Measurements from ENCODE around the gene VPS13D.
"Not testable (repeated sequence)": the region's sequence is repeated elsewhere in the genome, so short reads cannot be mapped to it uniquely, and the experiment has no call there.

The VPS13D gene

DNA sequence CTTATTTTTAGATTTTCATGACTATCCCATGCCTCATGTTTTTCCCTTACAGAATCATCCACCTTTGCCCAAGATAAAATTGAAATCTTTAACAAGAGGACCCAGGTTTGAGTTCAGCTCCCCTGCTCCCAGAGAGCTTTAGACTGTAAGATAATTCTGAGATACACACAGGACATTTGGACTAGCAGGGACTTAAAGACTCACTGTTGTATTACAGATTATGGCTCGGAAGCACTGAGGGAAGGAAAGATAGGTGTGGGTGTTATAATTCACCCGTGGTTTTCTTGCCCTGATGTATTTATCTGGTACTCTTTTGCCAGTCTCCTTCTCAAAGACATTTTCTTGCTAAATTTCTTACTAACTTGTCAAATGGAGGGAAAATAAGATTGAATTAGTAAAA lies 238.5 kb downstream of the VPS13D start:
- H3K9ac ChIP-seq (ENCODE audit: insufficient read length) = no peak overlapping the region
- no peak overlapping the region for H3K27ac ChIP-seq
- no peak for TF ChIP-seq POLR2AphosphoS5 (IDR thresholded peaks at IDR 0.05; ENCODE audit: borderline replicate concordance, low read depth, low read length)
- no peak for TF ChIP-seq FOXP2 (optimal IDR thresholded peaks at IDR 0.05; ENCODE audit: control extremely low read depth, extremely low read length, insufficient read depth)
- no peak for TF ChIP-seq EZH2 (IDR thresholded peaks at IDR 0.05)
- H3K9me3 ChIP-seq (ENCODE audit: low read depth, low read length) = no peaks in the 10 kb centered on the region
- H3K36me3 ChIP-seq (ENCODE audit: insufficient read depth, low read length) = no peaks in the 10 kb centered on the region
- DNase-seq (ENCODE audit: low read depth, low spot score) = no peak
- H3K4me3 ChIP-seq = no peak overlapping the region

DNA sequence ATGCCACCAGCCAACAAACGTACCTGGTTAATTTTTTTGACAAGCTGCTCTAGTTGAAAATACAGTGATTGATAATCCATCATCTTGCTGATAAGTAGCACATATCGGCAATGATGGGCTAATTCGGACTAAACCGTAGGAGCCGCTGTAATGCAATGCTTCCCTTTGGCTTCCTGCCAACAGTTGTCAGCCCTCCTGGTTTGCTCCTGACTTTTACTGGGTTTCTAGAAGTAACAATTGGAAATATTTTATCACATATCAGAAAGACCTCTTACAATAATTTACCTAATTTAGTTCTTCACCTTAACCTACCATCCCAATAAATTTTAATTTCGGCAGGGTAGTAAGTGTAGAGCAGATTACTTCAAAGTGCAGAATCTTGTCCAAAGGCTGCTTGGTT lies 239.7 kb downstream of the VPS13D start:
- H3K27ac ChIP-seq = no peak overlapping the region
- peaks cover 4% of the 10 kb centered on the region; the same call in 1 of the 2 replicates for H3K9me3 ChIP-seq (ENCODE audit: low read depth, low read length)
- H3K9ac ChIP-seq (ENCODE audit: insufficient read length) = no peak overlapping the region
- no peak overlapping the region for H3K4me3 ChIP-seq
- H3K36me3 ChIP-seq (ENCODE audit: insufficient read depth, low read length) = no peaks in the 10 kb centered on the region
- TF ChIP-seq EZH2 (IDR thresholded peaks at IDR 0.05) = no peak
- TF ChIP-seq FOXP2 (optimal IDR thresholded peaks at IDR 0.05; ENCODE audit: control extremely low read depth, extremely low read length, insufficient read depth) = no peak
- TF ChIP-seq POLR2AphosphoS5 (IDR thresholded peaks at IDR 0.05; ENCODE audit: borderline replicate concordance, low read depth, low read length) = no peak
- DNase-seq (ENCODE audit: low read depth, low spot score) = no peak

GRCh38 chr1:12469990-12470389 lies 240.2 kb downstream of the VPS13D start:
- Histone ChIP-seq H3K9ac (ENCODE audit: insufficient read length) (no peak overlapping the region), H3K9me3 (ENCODE audit: low read depth, low read length) (peaks cover 7% of the 10 kb centered on the region; the same call in 1 of the 2 replicates), H3K27ac (no peak overlapping the region), H3K36me3 (ENCODE audit: insufficient read depth, low read length) (no peaks in the 10 kb centered on the region), H3K4me3 (no peak overlapping the region)
- TF ChIP-seq EZH2 (IDR thresholded peaks at IDR 0.05) = no peak
- no peak for TF ChIP-seq POLR2AphosphoS5 (IDR thresholded peaks at IDR 0.05; ENCODE audit: borderline replicate concordance, low read depth, low read length)
- TF ChIP-seq FOXP2 (optimal IDR thresholded peaks at IDR 0.05; ENCODE audit: control extremely low read depth, extremely low read length, insufficient read depth) = no peak
- DNase-seq (ENCODE audit: low read depth, low spot score) = no peak

- H3K9ac ChIP-seq (ENCODE audit: insufficient read length); DNase-seq (ENCODE audit: low read depth, low spot score); H3K9me3 ChIP-seq (ENCODE audit: low read depth, low read length); H3K36me3 ChIP-seq (ENCODE audit: insufficient read depth, low read length); H3K27ac ChIP-seq; H3K4me3 ChIP-seq: not testable (repeated sequence)
These were observed 241.1 kb downstream of the VPS13D start for GRCh38 chr1:12470916-12471315.

GRCh38 chr1:12472156-12472797 lies 242.4 kb downstream of the VPS13D start:
- H3K27ac ChIP-seq = no peak overlapping the region
- peaks cover 7% of the 10 kb centered on the region; the same call in 1 of the 2 replicates for H3K9me3 ChIP-seq (ENCODE audit: low read depth, low read length)
- H3K9ac ChIP-seq (ENCODE audit: insufficient read length) = no peak overlapping the region
- no peak for DNase-seq (ENCODE audit: low read depth, low spot score)
- no peak overlapping the region for H3K4me3 ChIP-seq
- H3K36me3 ChIP-seq (ENCODE audit: insufficient read depth, low read length) = no peaks in the 10 kb centered on the region
- TF ChIP-seq EZH2 (IDR thresholded peaks at IDR 0.05) (no peak), FOXP2 (optimal IDR thresholded peaks at IDR 0.05; ENCODE audit: control extremely low read depth, extremely low read length, insufficient read depth) (no peak), POLR2AphosphoS5 (IDR thresholded peaks at IDR 0.05; ENCODE audit: borderline replicate concordance, low read depth, low read length) (no peak)

- no peak overlapping the region for H3K27ac ChIP-seq
- TF ChIP-seq EZH2 (IDR thresholded peaks at IDR 0.05) (no peak), POLR2AphosphoS5 (IDR thresholded peaks at IDR 0.05; ENCODE audit: borderline replicate concordance, low read depth, low read length) (no peak), FOXP2 (optimal IDR thresholded peaks at IDR 0.05; ENCODE audit: control extremely low read depth, extremely low read length, insufficient read depth) (no peak)
These were observed 243.1 kb downstream of the VPS13D start for GRCh38 chr1:12472798-12473551.

DNA sequence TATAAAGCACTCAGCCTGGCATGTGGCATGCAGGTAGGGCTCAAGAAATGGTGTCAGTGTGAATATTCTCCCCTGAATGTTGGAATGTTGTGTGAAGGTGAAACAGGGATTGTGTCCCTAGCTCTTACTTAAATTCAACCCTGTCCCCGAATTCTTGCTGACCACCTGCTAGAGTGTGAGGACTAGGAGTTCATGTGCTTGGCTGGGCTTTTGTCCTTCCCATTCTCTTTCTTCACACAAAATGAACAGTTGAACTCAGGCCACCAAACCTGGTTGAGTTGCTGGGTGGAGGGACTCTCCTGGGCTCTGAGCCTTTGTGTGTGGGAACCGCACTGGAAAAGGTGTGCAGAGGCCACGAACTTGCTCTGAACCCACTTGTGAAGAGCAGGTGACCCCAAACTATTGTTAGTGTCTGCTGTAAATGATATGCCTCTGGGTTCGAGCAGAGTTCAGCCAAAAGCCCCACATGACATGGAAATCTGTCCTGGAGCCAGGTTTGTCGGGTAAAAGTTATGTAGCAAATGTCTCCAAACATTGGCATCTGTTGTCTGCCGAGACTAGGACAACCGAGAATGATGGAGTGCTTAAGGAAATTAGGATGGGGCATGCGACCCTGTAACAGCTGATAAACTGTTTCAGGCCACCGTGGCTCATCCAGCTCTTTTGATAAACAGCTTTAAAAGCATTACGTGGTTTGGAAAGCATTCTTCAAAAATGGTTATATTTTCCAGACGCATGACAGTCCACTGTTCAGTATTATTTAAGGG lies 243.9 kb downstream of the VPS13D start:
- no peak for DNase-seq (ENCODE audit: low read depth, low spot score)
- H3K9ac ChIP-seq (ENCODE audit: insufficient read length) = no peak overlapping the region

More at GRCh38 chr1:12472798-12473551, 243.1 kb downstream of the VPS13D start:
- Histone ChIP-seq H3K36me3 (ENCODE audit: insufficient read depth, low read length) (no peaks in the 10 kb centered on the region), H3K9ac (ENCODE audit: insufficient read length) (no peak overlapping the region), H3K9me3 (ENCODE audit: low read depth, low read length) (peaks cover 7% of the 10 kb centered on the region; the same call in 1 of the 2 replicates), H3K4me3 (no peak overlapping the region)
- DNase-seq (ENCODE audit: low read depth, low spot score) = no peak

GRCh38 chr1:12475101-12475500 lies 245.3 kb downstream of the VPS13D start:
- DNase-seq (ENCODE audit: low read depth, low spot score) = no peak
- no peak overlapping the region for H3K9ac ChIP-seq (ENCODE audit: insufficient read length)

More for the DNA sequence above, 243.9 kb downstream of the VPS13D start:
- no peak overlapping the region for H3K27ac ChIP-seq
- no peaks in the 10 kb centered on the region for H3K36me3 ChIP-seq (ENCODE audit: insufficient read depth, low read length)
- H3K9me3 ChIP-seq (ENCODE audit: low read depth, low read length) = peaks cover 7% of the 10 kb centered on the region; the same call in 1 of the 2 replicates
- H3K4me3 ChIP-seq = no peak overlapping the region
- TF ChIP-seq POLR2AphosphoS5 (IDR thresholded peaks at IDR 0.05; ENCODE audit: borderline replicate concordance, low read depth, low read length) (no peak), EZH2 (IDR thresholded peaks at IDR 0.05) (no peak), FOXP2 (optimal IDR thresholded peaks at IDR 0.05; ENCODE audit: control extremely low read depth, extremely low read length, insufficient read depth) (no peak)

More at GRCh38 chr1:12475101-12475500, 245.3 kb downstream of the VPS13D start:
- no peak overlapping the region for H3K27ac ChIP-seq
- H3K9me3 ChIP-seq (ENCODE audit: low read depth, low read length) = peaks cover 7% of the 10 kb centered on the region; the same call in 1 of the 2 replicates
- H3K4me3 ChIP-seq = no peak overlapping the region
- TF ChIP-seq FOXP2 (optimal IDR thresholded peaks at IDR 0.05; ENCODE audit: control extremely low read depth, extremely low read length, insufficient read depth) = no peak
- no peak for TF ChIP-seq POLR2AphosphoS5 (IDR thresholded peaks at IDR 0.05; ENCODE audit: borderline replicate concordance, low read depth, low read length)
- no peak for TF ChIP-seq EZH2 (IDR thresholded peaks at IDR 0.05)
- H3K36me3 ChIP-seq (ENCODE audit: insufficient read depth, low read length) = no peaks in the 10 kb centered on the region

Measured in SK-N-MC (cell line).